Measurements from ENCODE around the gene TLCD3B. TPM values are rescaled to one million over a fixed set of nuclear protein-coding genes. Genes with fewer than 3 reads are reported as not detected.

TLCD3B gene
- total RNA-seq, 2 experiments from 2014 or later, result 7.1 to 7.2 TPM

GRCh38 chr16:30066761-30067583 is 35.9 kb upstream of the TLCD3B start:
- H3K4me1 Mint-ChIP-seq, result peaks cover 41% of the 10 kb centered on the region
- peaks cover 58% of the 10 kb centered on the region for H3K36me3 Mint-ChIP-seq (ENCODE audit: low read depth)
- no peaks in the 10 kb centered on the region for H3K27me3 Mint-ChIP-seq
- H3K27ac Mint-ChIP-seq, result peak overlapping the region; percentile 99
- peak overlapping the region; percentile 99 for H3K4me3 Mint-ChIP-seq
- DNase-seq, result no peak
- POLR2A ChIA-PET, result no interaction called here
- H3K9me3 Mint-ChIP-seq, result no peaks in the 10 kb centered on the region
- CTCF ChIA-PET, result interaction anchor here (0.6 to 4.1 kb wide), 5 partner anchors 8 to 574 kb away, joined by 3 to 39 read pairs (median 4); partner anchors contain the start of gene TBX6

GRCh38 chr16:30065943-30066760 is 35.1 kb upstream of the TLCD3B start:
- Mint-ChIP-seq H3K4me1 (peaks cover 41% of the 10 kb centered on the region), H3K4me3 (peak overlapping the region; percentile 99), H3K36me3 (ENCODE audit: low read depth) (peaks cover 53% of the 10 kb centered on the region), H3K9me3 (no peaks in the 10 kb centered on the region), H3K27ac (peak overlapping the region; percentile 99), H3K27me3 (no peaks in the 10 kb centered on the region)
- ChIA-PET CTCF (interaction anchor here (0.7 to 4.1 kb wide), 8 partner anchors 9 to 310 kb away, joined by 3 to 39 read pairs (median 4); partner anchors contain the start of genes TAOK2, TBX6 and TLCD3B), POLR2A (interaction anchor here (0.9 to 1.8 kb wide), 6 partner anchors 10 to 26 kb away, joined by 3 to 8 read pairs (median 5); partner anchors contain the start of genes PPP4C and TBX6)
- no peak for DNase-seq

GRCh38 chr16:30065102-30065942 is 34.3 kb upstream of the TLCD3B start, which contains the start of gene ALDOA:
ALDOA (plus strand) TSS chr16:30065760; CDS start chr16:30066898, 1,138 bp downstream.
- H3K4me3 Mint-ChIP-seq, result peak within 1 kb of the TSS; percentile 99
- peaks cover 54% of the 10 kb centered on the region for H3K36me3 Mint-ChIP-seq (ENCODE audit: low read depth)
- POLR2A ChIA-PET, result interaction anchor here (0.6 to 1.8 kb wide), 8 partner anchors 10 to 103 kb away, joined by 3 to 8 read pairs (median 4); partner anchors contain the start of genes PPP4C, TBX6 and TMEM219
- H3K4me1 Mint-ChIP-seq, result peaks cover 41% of the 10 kb centered on the region
- no peaks in the 10 kb centered on the region for H3K9me3 Mint-ChIP-seq
- H3K27ac Mint-ChIP-seq, result peak within 1 kb of the TSS; percentile 99
- CTCF ChIA-PET, result interaction anchor here (1.0 to 4.1 kb wide), 8 partner anchors 10 to 311 kb away, joined by 3 to 39 read pairs (median 4); partner anchors contain the start of genes TAOK2, TBX6 and TLCD3B
- peak; percentile 96 for DNase-seq
- H3K27me3 Mint-ChIP-seq, result no peaks in the 10 kb centered on the region

GRCh38 chr16:30064729-30065101 is 33.6 kb upstream of the TLCD3B start:
- no peak for DNase-seq
- H3K27ac Mint-ChIP-seq, result peak overlapping the region; percentile 99
- no peaks in the 10 kb centered on the region for H3K27me3 Mint-ChIP-seq
- H3K36me3 Mint-ChIP-seq (ENCODE audit: low read depth), result peaks cover 48% of the 10 kb centered on the region
- CTCF ChIA-PET, result interaction anchor here (1.2 to 4.1 kb wide), 5 partner anchors 9 to 78 kb away, joined by 3 to 39 read pairs (median 5); partner anchors contain the start of genes TBX6 and TLCD3B
- no peaks in the 10 kb centered on the region for H3K9me3 Mint-ChIP-seq
- peak overlapping the region; percentile 99 for H3K4me3 Mint-ChIP-seq
- POLR2A ChIA-PET, result interaction anchor here (0.6 to 1.8 kb wide), 4 partner anchors 11 to 27 kb away, joined by 3 to 7 read pairs (median 4); partner anchors contain the start of gene TBX6
- H3K4me1 Mint-ChIP-seq, result peaks cover 39% of the 10 kb centered on the region

GRCh38 chr16:30063893-30064728 is 33.0 kb upstream of the TLCD3B start:
- Mint-ChIP-seq H3K4me3 (peak overlapping the region; percentile 99), H3K4me1 (peaks cover 33% of the 10 kb centered on the region), H3K9me3 (no peaks in the 10 kb centered on the region), H3K27me3 (no peaks in the 10 kb centered on the region), H3K36me3 (ENCODE audit: low read depth) (peaks cover 42% of the 10 kb centered on the region), H3K27ac (peak overlapping the region; percentile 99)
- ChIA-PET POLR2A (interaction anchor here (1.5 to 1.8 kb wide), 2 partner anchors 11 to 28 kb away, joined by 4 to 7 read pairs; partner anchors contain the start of gene TBX6), CTCF (interaction anchor here (0.7 to 4.1 kb wide), 9 partner anchors 9 to 346 kb away, joined by 3 to 39 read pairs (median 5); partner anchors contain the start of genes TBX6 and TLCD3B)
- DNase-seq, result peak; percentile 75

- CTCF ChIA-PET, result interaction anchor here (0.6 to 3.0 kb wide), 7 partner anchors 8 to 346 kb away, joined by 3 to 19 read pairs (median 4); partner anchors contain the start of gene TBX6
- H3K4me1 Mint-ChIP-seq, result peaks cover 27% of the 10 kb centered on the region
- POLR2A ChIA-PET, result interaction anchor here (0.6 kb wide), 2 partner anchors 12 to 388 kb away, joined by 3 to 6 read pairs; no protein-coding TSS in a partner anchor
- peak overlapping the region; percentile 99 for H3K27ac Mint-ChIP-seq
- no peak for DNase-seq
- H3K27me3 Mint-ChIP-seq, result no peaks in the 10 kb centered on the region
- peaks cover 34% of the 10 kb centered on the region for H3K36me3 Mint-ChIP-seq (ENCODE audit: low read depth)
- H3K4me3 Mint-ChIP-seq, result peak overlapping the region; percentile 99
- H3K9me3 Mint-ChIP-seq, result no peaks in the 10 kb centered on the region
These were observed 32.3 kb upstream of the TLCD3B start for GRCh38 chr16:30063278-30063892.

GRCh38 chr16:30060836-30061554 is 29.9 kb upstream of the TLCD3B start:
- peaks cover 12% of the 10 kb centered on the region for H3K4me1 Mint-ChIP-seq
- POLR2A ChIA-PET, result no interaction called here
- no peak overlapping the region for H3K27ac Mint-ChIP-seq

GRCh38 chr16:30060346-30060745 is 29.3 kb upstream of the TLCD3B start:
- H3K4me3 Mint-ChIP-seq, result no peak overlapping the region
- H3K36me3 Mint-ChIP-seq (ENCODE audit: low read depth), result peaks cover 11% of the 10 kb centered on the region
- ChIA-PET CTCF (interaction anchor here (0.6 kb wide), 1 partner anchor 1489 kb away, joined by 3 read pairs; no protein-coding TSS in a partner anchor), POLR2A (no interaction called here)
- no peak for DNase-seq
- no peak overlapping the region for H3K27ac Mint-ChIP-seq
- no peaks in the 10 kb centered on the region for H3K9me3 Mint-ChIP-seq
- peaks cover 16% of the 10 kb centered on the region for H3K4me1 Mint-ChIP-seq
- H3K27me3 Mint-ChIP-seq, result no peaks in the 10 kb centered on the region

More at GRCh38 chr16:30060836-30061554, 29.9 kb upstream of the TLCD3B start:
- CTCF ChIA-PET, result interaction anchor here (1.3 kb wide), 1 partner anchor 348 kb away, joined by 4 read pairs; no protein-coding TSS in a partner anchor
- DNase-seq, result no peak
- Mint-ChIP-seq H3K4me3 (no peak overlapping the region), H3K27me3 (no peaks in the 10 kb centered on the region), H3K36me3 (ENCODE audit: low read depth) (peaks cover 13% of the 10 kb centered on the region), H3K9me3 (no peaks in the 10 kb centered on the region)

- POLR2A ChIA-PET, result interaction anchor here (1.1 kb wide), 1 partner anchor 11 kb away, joined by 8 read pairs; the partner anchor contains the start of gene ALDOA
- H3K27me3 Mint-ChIP-seq, result peaks cover 2% of the 10 kb centered on the region
- H3K4me3 Mint-ChIP-seq, result peak overlapping the region; percentile 37
- CTCF ChIA-PET, result interaction anchor here (0.5 to 2.1 kb wide), 17 partner anchors 9 to 915 kb away, joined by 3 to 19 read pairs (median 4); partner anchors contain the start of genes ALDOA, CORO1A, DCTPP1 and HIRIP3
- no peaks in the 10 kb centered on the region for H3K9me3 Mint-ChIP-seq
- DNase-seq, result peak; percentile 58
- peaks cover 40% of the 10 kb centered on the region for H3K4me1 Mint-ChIP-seq
- peaks cover 7% of the 10 kb centered on the region for H3K36me3 Mint-ChIP-seq (ENCODE audit: low read depth)
- H3K27ac Mint-ChIP-seq, result peak overlapping the region; percentile 67
These were observed 24.0 kb upstream of the TLCD3B start for GRCh38 chr16:30054959-30055553.
